GM19438 (cell line): ENCODE results near the gene SCAF4.

Experiments
- ATAC-seq: cut with Tn5 transposase; IDR thresholded peaks from one replicate; pipeline ENCODE4 v1.9.1; 2021; ENCODE audit warnings: low read depth; ENCODE audit not compliant: unreplicated experiment

Gene SCAF4

GRCh38 chr21:31714741-31715365 is 17.1 kb downstream of the SCAF4 start:
- no peak for ATAC-seq

GRCh38 chr21:31713973-31714740 is 17.8 kb downstream of the SCAF4 start:
- no peak for ATAC-seq

GRCh38 chr21:31713115-31713514 is 18.8 kb downstream of the SCAF4 start:
- no peak for ATAC-seq

- ATAC-seq, result no peak
These were observed 20.1 kb downstream of the SCAF4 start for GRCh38 chr21:31711745-31712285.

GRCh38 chr21:31711326-31711725 is 20.6 kb downstream of the SCAF4 start:
- no peak for ATAC-seq

- no peak for ATAC-seq
These were observed 21.3 kb downstream of the SCAF4 start for GRCh38 chr21:31710586-31710985.

GRCh38 chr21:31708541-31708940 is 23.4 kb downstream of the SCAF4 start:
- ATAC-seq, result no peak

GRCh38 chr21:31707499-31707898 is 24.4 kb downstream of the SCAF4 start:
- no peak for ATAC-seq

- ATAC-seq, result no peak
These were observed 25.4 kb downstream of the SCAF4 start for GRCh38 chr21:31706562-31706961.

- no peak for ATAC-seq
These were observed 31.9 kb downstream of the SCAF4 start for GRCh38 chr21:31700040-31700439.

GRCh38 chr21:31698461-31698860 is 33.5 kb downstream of the SCAF4 start:
- no peak for ATAC-seq

GRCh38 chr21:31696424-31696823 is 35.5 kb downstream of the SCAF4 start:
- no peak for ATAC-seq

GRCh38 chr21:31693222-31693621 is 38.7 kb downstream of the SCAF4 start:
- ATAC-seq, result no peak

- ATAC-seq, result no peak
These were observed 43.1 kb downstream of the SCAF4 start for GRCh38 chr21:31688603-31689368.

- ATAC-seq, result no peak
These were observed 44.8 kb downstream of the SCAF4 start for GRCh38 chr21:31687108-31687507.

- ATAC-seq, result no peak
These were observed 45.5 kb downstream of the SCAF4 start for GRCh38 chr21:31686272-31686915.

GRCh38 chr21:31684918-31685317 is 47.0 kb downstream of the SCAF4 start:
- ATAC-seq, result no peak

GRCh38 chr21:31683029-31683428 is 48.9 kb downstream of the SCAF4 start:
- ATAC-seq, result no peak

- ATAC-seq, result no peak
These were observed 49.3 kb downstream of the SCAF4 start for GRCh38 chr21:31682620-31683019.

GRCh38 chr21:31678478-31678877 is 53.4 kb downstream of the SCAF4 start:
- no peak for ATAC-seq

- ATAC-seq, result no peak
These were observed 54.9 kb downstream of the SCAF4 start for GRCh38 chr21:31677047-31677446.
